D721Med (cell line): Measurements from ENCODE around the gene MGST2.
A peak's percentile ranks its signal among the peaks of the same experiment; 100 is the strongest.
"Not testable (repeated sequence)": the region's sequence is repeated elsewhere in the genome, so short reads cannot be mapped to it uniquely, and the experiment has no call there.

Experiments used
- DNase-seq: peaks from one replicate; pipeline ENCODE4 v3.0.0; 2011; ENCODE audit warnings: low spot score; ENCODE audit not compliant: insufficient read length
- FAIRE-seq: peaks from 2 replicates; lab custom pipeline; 2011; peaks lifted over from hg19 to GRCh38; lab: Jason Lieb, UNC
- TF ChIP-seq, protein P1 (sequence below): IDR thresholded peaks from 2 replicates; pipeline ENCODE4 v1.5.1; 2012; ENCODE audit warnings: mild to moderate bottlenecking, control low read depth; ENCODE audit not compliant: insufficient read depth; ENCODE audit errors: missing control alignments

MGST2 gene

DNA sequence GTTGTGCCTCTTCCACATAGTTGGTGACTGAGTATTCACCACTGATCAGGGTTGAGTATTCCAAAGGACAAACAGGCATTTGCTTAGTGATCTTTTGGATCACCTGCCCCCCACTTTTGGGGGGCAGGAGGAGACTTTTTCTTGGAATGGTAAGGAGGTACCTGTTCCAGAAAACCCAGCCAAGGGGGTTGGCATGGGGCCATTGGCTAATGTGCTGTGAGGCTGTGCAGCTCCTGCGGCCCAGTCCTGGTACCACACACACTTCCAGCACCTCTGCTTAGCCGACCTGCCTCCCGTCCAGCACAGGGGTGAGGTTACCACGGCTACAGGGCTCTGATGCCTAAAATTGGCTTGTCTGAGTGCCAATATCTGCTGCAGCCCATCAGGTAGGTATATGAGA lies 40.1 kb upstream of the MGST2 start:
- DNase-seq (no peak), FAIRE-seq (no peak)
- TF ChIP-seq, protein P1, sequence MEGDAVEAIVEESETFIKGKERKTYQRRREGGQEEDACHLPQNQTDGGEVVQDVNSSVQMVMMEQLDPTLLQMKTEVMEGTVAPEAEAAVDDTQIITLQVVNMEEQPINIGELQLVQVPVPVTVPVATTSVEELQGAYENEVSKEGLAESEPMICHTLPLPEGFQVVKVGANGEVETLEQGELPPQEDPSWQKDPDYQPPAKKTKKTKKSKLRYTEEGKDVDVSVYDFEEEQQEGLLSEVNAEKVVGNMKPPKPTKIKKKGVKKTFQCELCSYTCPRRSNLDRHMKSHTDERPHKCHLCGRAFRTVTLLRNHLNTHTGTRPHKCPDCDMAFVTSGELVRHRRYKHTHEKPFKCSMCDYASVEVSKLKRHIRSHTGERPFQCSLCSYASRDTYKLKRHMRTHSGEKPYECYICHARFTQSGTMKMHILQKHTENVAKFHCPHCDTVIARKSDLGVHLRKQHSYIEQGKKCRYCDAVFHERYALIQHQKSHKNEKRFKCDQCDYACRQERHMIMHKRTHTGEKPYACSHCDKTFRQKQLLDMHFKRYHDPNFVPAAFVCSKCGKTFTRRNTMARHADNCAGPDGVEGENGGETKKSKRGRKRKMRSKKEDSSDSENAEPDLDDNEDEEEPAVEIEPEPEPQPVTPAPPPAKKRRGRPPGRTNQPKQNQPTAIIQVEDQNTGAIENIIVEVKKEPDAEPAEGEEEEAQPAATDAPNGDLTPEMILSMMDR: no peak

- FAIRE-seq: no peak
Measured at GRCh38 chr4:139628184-139629012, 37.2 kb upstream of the MGST2 start.

DNA sequence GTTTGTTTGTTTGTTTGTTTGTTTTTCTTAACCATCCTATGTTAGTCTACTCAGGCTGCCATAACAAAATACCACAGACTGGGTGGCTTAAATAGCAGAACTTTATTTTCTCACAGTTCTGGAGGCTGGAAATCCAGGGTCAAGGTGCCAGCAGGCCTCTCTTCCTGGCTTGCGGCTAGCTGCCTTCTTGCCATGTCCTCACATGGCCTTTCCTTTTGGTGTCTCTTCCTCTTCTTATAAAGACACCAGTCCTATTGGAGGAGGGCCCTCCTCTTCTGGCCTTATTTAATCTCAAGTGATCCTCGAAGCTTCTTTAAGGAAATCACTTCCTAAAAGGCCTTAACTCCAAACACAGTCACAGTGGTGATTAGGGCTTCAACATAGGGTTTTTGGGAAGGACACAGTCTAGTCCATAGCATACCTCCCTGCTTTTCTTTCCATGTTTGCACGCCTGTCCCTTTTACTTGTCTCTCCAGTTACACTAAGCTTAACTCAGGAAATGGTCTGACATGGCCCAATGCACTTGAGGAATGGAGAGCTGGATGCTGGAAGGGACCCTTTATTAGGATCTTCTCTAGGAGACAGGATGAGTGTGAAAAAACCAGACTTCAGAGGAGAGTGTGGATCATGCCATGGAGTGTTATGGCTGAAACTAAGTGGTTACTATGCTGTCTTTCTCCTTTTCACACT lies 36.0 kb upstream of the MGST2 start:
- no peak for FAIRE-seq
- TF ChIP-seq, protein P1: no peak
- DNase-seq: no peak

More at GRCh38 chr4:139628184-139629012, 37.2 kb upstream of the MGST2 start:
- peak; percentile 45 for DNase-seq
- TF ChIP-seq, protein P1: no peak

GRCh38 chr4:139630126-139630495 lies 35.5 kb upstream of the MGST2 start:
- FAIRE-seq (no peak), DNase-seq (no peak)
- TF ChIP-seq, protein P1: no peak

- DNase-seq (no peak), FAIRE-seq (no peak)
- TF ChIP-seq, protein P1: no peak
Measured at GRCh38 chr4:139630991-139631390, 34.6 kb upstream of the MGST2 start.

GRCh38 chr4:139631791-139632190 lies 33.8 kb upstream of the MGST2 start:
- DNase-seq: no peak
- TF ChIP-seq, protein P1: no peak
- FAIRE-seq: no peak

DNA sequence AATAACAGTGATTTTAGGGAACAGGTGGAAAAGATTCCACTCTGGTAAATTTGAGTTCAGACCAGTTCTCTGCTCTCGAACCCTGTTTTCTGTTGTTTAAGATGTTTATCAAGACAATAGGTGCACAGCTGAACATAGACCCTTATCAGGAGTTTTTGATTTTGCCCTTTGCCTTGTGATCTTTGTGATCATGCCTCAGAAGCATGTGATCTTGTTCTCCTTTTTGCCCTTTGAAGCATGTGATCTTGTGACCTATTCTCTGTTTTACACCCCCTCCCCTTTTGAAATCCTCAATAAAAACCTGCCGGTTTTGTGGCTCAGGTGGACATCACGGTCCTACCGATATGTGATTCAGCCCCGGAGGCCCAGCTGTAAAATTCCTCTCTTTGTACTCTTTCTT lies 32.9 kb upstream of the MGST2 start:
- DNase-seq, FAIRE-seq: not testable (repeated sequence)
